Measurements from ENCODE around the gene TMEM178B. TPM values are rescaled to one million over a fixed set of nuclear protein-coding genes. Genes with fewer than 3 reads are reported as not detected.

TMEM178B gene
- total and polyA plus RNA-seq, 12 donors: 1.2 to 54.6 (median 25.7) TPM

DNA sequence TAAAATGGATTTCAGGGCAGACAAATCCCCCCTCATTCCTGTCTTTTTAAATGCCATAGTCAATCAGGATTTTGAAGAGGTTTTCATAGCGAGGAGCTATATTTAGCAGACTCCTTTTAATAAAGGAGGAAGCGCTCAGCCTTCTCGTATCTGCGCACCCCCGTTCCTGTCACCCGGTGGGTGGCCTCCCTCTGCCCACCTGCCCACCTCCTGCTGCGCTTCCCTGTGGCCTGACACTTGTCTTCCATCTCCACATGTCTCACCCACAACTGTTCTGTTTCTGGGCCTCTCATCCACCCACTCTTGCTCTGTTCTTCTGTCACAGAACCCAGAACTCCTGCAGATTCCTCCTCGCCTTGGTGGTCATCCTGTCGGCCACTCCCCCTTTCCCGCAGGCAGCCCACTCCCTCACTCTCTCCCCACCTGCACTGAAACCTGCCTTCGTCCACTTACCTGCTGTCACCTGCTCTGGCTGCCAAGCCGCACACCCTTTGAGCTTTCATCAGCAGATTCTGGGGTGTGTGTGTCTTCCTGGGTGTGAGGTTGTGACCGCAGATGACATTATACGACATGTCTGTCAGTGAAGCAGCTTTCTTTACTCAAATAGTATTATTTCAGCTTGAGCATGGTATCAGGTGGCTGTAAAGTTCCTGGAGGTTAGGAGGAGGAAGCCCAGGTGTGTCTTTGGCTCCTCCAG, 313.8 kb downstream of the TMEM178B start:
- ATAC-seq: peak in 3 of 8 donors; percentile 53 to 59 (median 55)
- peaks cover 0 to 13% (median 5%) of the 10 kb centered on the region in 9 donors for H3K4me1 ChIP-seq
- H3K27me3 ChIP-seq: no peaks in the 10 kb centered on the region
- H3K27ac ChIP-seq: peak overlapping the region in 1 of 10 donors; percentile 6
- no peaks in the 10 kb centered on the region for H3K36me3 ChIP-seq
- peaks cover 0 to 4% (median 0%) of the 10 kb centered on the region in 11 donors for H3K9me3 ChIP-seq
- WGBS, 2 donors: 64 to 67% methylated on average over 14 of the region's 14 CpGs
- no peak for DNase-seq
- TF ChIP-seq, protein P1, sequence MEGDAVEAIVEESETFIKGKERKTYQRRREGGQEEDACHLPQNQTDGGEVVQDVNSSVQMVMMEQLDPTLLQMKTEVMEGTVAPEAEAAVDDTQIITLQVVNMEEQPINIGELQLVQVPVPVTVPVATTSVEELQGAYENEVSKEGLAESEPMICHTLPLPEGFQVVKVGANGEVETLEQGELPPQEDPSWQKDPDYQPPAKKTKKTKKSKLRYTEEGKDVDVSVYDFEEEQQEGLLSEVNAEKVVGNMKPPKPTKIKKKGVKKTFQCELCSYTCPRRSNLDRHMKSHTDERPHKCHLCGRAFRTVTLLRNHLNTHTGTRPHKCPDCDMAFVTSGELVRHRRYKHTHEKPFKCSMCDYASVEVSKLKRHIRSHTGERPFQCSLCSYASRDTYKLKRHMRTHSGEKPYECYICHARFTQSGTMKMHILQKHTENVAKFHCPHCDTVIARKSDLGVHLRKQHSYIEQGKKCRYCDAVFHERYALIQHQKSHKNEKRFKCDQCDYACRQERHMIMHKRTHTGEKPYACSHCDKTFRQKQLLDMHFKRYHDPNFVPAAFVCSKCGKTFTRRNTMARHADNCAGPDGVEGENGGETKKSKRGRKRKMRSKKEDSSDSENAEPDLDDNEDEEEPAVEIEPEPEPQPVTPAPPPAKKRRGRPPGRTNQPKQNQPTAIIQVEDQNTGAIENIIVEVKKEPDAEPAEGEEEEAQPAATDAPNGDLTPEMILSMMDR (IDR thresholded peaks at IDR 0.05): no peak
- H3K4me3 ChIP-seq: no peak overlapping the region
- intact Hi-C loops (cut with DNase I): no loop called here

DNA sequence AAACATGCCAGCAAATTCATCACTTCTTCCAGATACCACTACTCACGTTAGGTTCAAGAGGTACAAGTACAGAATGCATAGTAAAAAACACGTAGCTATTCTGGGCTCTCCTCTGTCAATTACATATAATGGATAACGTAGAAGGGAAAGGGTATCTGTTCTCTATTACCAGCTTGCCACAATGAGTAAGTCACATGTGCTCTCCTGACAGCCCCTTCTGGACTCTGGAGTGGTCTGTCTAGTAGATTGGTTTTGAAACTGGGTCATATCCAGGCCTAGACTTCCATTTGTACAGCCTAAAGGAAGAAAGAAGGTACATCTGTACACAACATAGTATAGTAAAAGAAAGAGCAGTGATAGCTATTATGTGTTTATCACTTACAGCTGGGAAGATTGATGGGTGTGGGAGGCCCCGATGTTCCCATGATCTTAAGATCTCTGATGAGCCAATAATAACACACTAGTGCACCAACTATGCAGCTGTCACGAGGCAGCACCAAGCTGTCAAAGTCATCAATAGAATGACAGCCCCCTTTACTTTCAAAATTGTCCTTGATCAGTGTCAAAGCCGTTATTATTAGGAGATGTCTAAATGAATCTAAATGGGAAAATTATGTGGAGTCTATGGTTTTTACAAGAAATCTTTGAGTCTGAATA, 315.4 kb downstream of the TMEM178B start:
- WGBS, 2 donors: 58 to 61% methylated on average over 6 of the region's 6 CpGs
- no peak for DNase-seq
- peak in 1 of 8 donors; percentile 14 for ATAC-seq

DNA sequence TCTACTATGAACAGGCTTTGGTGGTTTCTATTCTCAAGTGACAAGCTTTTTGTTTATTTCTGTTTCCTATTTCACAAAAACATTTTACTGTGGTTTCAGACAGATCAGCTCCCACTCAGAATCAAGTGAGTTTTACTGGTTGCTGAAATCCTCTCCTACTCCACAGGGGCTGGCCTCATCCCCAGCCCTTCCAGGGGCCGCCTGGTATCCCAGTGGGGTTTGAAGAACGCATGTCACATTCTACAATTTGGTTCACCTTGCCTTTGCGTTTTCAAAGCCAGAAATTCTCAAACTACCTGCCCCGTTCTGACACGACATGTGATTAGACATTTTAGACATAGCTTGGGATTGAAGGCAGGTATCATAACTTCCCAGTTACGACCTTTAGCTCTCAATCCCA, 316.5 kb downstream of the TMEM178B start:
- ATAC-seq: no peak
- Histone ChIP-seq H3K9me3 (no peaks in the 10 kb centered on the region), H3K4me3 (no peak overlapping the region), H3K27ac (no peak overlapping the region), H3K36me3 (no peaks in the 10 kb centered on the region), H3K27me3 (no peaks in the 10 kb centered on the region), H3K4me1 (peaks cover 0 to 13% (median 5%) of the 10 kb centered on the region in 9 donors)
- TF ChIP-seq, protein P1 (IDR thresholded peaks at IDR 0.05): no peak
- 82 to 89% methylated on average over 6 of the region's 6 CpGs for WGBS, 2 donors
- no peak for DNase-seq
- intact Hi-C loops (cut with DNase I): no loop called here

More for the DNA sequence above, 315.4 kb downstream of the TMEM178B start:
- peaks cover 0 to 13% (median 5%) of the 10 kb centered on the region in 9 donors for H3K4me1 ChIP-seq
- no peak overlapping the region for H3K27ac ChIP-seq
- H3K9me3 ChIP-seq: no peaks in the 10 kb centered on the region
- H3K27me3 ChIP-seq: no peaks in the 10 kb centered on the region
- TF ChIP-seq, protein P1 (IDR thresholded peaks at IDR 0.05): no peak
- no peak overlapping the region for H3K4me3 ChIP-seq
- intact Hi-C loops (cut with DNase I): no loop called here
- no peaks in the 10 kb centered on the region for H3K36me3 ChIP-seq

DNA sequence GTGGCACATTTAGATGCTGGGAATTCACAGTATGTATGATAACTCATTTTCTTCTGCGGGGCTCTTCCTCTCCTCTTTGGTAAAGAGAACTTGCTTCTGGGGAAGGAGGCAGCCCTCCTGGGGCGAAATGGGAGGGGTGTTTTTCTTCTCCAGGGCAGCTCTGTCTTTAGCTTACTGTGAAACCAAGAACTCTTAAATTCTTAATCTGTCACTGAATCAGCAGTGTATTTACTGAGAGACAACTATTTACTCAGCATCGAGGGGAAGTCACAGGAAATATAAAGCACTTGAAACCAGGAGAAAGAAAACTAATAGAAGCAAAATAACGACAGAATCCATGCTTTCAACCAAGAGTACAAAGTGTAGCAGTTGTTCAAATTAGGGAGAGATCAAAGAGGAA, 319.2 kb downstream of the TMEM178B start:
- TF ChIP-seq, protein P1 (IDR thresholded peaks at IDR 0.05): no peak
- 69 to 73% methylated on average over 4 of the region's 4 CpGs for WGBS, 2 donors
- peaks cover 0 to 17% (median 12%) of the 10 kb centered on the region in 9 donors for H3K4me1 ChIP-seq
- no peaks in the 10 kb centered on the region for H3K27me3 ChIP-seq
- DNase-seq (no peak), ATAC-seq (no peak)
- no peak overlapping the region for H3K27ac ChIP-seq
- H3K9me3 ChIP-seq: no peaks in the 10 kb centered on the region
- no peak overlapping the region for H3K4me3 ChIP-seq
- intact Hi-C loops (cut with DNase I): no loop called here
- H3K36me3 ChIP-seq: no peaks in the 10 kb centered on the region
